ENCODE data around the gene ADAMTSL2.
A peak's percentile ranks its signal among the peaks of the same experiment; 100 is the strongest.

Gene ADAMTSL2

DNA sequence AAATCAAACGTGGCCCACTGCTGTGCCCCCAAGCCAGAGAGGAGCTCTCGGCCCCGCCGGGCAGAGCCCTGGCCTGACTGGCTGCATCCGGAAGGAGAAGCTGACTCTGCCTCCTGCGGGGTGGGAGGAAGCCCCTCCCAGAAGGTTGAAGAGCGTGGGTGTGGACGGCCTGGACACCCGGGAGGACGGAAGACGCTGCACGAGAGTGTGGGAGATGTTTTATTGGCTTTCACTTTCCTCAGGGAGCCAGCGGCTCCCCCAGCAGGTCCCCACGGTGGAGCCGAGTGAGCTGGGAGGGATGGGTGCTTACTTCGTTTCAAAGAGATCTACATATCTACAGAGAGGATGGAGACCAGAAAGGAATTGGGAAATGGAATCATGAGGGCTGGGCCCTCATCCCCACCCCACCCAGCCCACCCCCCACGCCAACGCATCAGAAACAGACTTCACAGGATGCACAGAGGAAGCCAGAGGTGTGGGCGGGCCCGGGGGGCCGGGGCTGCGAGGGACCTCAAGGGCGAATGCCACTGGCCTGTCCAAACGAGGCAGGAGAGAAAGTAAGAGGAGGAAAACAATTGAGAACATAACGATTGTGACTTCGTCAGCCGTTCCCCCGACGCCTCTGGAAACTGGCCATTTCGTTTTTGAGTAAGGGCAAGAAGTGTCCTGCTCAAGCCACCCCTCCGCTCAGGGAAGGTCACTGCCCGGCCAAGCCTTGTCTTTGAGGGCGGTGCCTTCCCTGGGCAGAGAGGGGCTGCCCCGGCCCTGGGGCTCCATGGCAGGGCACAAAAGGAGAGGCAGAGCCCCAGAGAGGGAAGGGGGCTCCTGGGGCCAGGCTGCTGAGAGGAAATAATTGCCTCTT, 42.6 kb downstream of the ADAMTSL2 start:
- DNase-seq, result no peak

DNA sequence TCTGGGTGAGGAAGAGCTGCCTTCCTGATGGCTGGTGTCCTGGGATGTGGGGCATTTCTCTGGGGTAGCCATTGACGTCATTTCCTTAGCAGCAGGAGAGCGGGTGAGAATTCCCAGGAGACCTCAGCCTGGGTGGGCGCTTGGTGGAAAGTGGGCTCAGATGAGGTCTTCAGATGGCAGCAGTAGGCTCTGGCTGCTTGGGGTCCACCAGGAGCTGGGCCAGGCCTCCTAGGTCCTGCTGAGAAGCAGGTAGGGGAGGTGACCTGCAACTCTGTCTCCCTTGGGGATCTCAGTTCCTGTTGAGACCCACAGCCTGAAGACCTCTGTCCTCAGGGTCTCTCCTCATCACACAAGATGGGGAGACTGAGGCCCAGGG, 43.2 kb downstream of the ADAMTSL2 start:
- DNase-seq, result no peak

DNA sequence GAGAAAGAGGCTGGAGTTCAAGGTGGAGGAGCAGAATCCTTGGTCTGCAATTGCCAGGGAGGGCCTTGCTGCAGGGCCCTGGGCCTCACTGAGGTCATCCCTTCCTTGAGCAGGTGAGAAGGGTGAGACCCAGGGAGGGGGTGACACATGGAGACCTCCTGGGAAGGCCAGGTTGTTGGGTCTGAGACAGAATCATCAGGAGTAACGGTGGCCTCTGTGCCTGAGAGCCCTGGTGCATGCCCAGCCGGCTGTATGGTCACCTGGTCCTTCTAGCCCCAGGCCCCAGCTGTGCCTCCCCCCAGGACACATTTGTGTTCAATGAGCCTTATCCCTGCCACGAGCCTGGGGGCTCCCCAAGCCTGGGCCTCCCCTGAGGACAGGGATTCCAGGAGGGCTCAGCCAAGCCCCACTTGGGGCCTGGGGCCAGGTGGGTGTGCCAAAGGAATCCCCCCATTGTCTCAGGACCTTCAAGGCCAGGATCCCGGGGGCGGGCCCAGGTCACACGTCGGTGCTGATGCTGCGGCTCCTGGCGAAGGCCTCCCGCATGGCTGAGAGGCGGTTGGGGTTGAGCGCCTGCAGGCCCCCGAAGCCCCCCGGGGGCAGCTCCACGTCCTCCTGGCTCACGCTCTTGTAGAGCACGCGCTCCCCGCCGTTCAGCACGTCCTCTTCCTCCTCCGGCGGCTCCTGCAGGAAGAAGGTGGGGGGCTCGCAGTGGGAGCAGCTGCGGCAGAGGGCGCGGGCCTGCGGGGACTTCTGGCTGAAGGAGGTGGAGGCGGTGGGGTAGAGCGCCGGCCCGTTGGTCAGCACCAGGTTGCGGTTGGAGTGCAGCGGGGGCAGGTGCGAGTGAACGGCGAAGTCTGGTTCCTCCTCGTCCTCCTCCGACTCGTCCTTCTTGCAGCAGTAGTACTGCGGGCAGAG, 44.3 kb downstream of the ADAMTSL2 start:
- DNase-seq, result no peak

DNA sequence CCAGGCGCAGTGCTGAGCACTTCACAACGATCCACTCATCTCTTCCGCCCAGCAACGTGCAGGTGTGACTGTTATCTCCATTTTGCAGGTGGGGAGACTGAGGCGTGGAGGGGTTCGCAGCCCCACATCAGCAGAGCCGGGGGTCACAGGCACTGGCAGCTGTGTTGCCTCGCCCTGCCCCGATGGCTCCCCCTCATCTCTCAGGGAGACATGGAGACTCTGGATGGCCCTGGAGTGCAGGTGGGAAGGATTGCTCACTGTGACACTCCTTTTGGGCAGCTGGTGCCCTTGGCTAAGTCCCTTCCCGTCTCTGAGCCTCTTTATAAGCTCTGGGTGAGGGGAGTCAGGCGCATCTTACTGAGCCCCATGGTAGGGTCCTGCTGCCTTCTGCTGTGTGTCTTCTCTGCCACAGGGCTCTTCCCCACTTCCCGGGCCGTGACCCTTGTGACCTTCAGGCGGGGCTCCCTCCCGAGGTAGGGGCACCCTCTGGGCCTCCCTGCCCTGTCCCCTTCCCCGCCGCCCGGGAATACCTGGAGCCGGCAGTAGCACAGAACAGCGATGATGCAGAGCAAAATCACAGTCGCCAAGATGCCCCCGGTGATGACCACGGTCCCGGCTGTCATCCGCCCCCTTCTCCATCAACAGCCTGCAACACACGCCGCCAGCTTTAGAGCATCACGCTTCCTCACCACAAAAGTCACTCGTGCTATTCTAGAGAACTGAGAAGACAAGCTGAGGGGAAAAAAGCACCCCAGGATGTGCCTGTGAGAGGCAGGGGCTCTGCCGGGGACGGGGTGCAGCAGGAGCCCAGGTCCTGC, 45.3 kb downstream of the ADAMTSL2 start:
- DNase-seq, result no peak

DNA sequence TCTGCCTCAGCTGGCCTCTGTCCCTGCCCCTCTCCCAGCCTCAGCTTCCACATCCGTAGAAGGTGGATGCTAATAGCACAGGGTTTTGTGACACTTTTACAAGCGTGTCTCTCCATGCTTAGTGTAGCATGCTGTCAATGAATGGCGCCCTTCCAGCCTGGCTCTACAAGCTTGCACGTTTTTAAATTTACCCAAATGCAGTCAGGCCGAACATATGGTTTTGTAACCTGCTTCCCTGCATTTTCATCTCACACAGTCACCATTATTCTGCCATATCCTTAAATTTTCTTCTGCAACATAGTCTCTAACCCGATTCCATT, 45.9 kb downstream of the ADAMTSL2 start:
- DNase-seq, result peak; percentile 31 to 47

DNA sequence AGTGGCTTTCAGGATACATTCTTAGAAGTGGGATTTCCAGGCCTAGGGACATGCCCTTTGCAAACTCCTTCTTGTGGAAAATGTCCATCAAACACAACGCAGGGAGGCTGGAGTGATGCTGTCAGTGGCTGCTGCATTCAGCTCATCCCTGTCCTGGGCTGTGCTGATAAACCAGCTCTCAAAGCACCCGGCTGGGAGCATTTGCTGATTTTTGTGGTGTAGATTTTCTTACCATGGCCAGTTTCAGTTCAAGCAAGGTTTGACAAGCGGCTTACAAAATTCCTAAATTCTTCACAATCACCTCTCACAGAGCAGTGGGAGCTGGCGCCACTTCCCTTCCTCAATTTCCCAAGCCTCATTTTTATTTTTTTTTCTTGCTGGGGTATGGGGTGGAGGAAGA, 46.5 kb downstream of the ADAMTSL2 start:
- DNase-seq, result no peak

DNA sequence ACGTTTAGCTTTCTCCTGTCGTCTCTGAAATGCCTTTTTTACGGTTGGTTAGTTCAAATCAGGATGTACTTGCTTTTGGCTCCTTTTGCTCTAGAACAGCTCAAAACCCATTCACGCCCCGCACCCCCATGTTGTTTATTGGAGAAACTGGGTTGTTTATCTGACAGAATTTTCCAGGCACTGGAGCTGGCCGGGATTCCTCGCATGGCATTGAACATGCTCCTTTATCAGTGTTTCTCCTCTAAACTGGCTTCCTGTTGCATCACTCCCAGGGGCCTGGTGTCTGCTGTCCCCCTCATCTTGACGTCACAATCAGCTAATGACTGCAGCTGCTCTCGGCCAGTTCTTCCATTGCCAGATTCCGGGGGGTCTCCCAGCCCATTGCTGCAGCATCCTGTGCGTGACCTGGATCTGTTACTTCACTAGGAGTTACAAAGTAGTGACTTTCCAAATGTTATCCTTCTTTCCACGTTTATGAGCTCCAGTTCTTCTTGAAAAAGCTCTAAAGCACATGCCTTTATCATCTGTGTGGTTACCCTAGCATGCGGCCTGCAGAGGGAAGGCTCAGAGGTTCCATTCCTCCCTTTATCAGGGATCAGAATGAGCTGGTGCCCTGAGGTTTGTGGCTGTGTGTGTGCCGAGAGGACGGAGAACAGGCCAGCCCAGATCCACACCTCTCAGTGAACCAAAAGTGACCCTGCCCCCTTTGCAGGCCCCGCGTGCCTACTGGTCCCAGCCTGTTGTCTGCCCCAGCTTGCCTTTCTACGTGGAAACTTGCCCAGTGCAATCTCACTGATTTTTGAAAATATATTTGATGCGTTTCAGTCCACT, 47.2 kb downstream of the ADAMTSL2 start:
- no peak for DNase-seq

DNA sequence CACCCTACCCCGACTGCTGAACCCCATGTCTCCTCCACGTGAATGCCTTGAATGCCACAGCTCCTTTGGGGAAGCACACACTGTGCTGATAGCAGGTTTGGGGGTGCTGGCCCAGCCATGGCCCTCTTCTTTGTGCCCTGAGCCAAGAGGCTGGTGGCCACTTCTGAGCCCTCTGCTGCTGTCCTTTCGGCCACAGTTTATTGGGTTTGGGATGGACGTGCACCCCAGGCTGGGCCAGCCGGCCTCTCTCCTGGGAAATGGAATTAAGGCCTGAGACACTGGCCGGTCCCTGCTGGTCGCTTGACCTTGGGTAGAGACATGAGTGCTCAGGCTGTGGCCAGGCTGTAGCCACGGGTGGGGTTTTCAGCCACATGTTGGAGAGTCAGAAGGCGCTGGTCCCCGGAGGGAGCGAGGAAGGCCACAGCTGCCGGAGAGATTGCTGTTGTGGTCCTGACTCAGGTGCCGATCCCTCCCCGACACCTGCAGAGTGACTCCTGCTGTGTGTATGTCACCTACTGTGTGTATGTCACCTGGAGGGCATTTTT, 48.1 kb downstream of the ADAMTSL2 start:
- DNase-seq, result peak in 1 of 2 experiments; percentile 17

DNA sequence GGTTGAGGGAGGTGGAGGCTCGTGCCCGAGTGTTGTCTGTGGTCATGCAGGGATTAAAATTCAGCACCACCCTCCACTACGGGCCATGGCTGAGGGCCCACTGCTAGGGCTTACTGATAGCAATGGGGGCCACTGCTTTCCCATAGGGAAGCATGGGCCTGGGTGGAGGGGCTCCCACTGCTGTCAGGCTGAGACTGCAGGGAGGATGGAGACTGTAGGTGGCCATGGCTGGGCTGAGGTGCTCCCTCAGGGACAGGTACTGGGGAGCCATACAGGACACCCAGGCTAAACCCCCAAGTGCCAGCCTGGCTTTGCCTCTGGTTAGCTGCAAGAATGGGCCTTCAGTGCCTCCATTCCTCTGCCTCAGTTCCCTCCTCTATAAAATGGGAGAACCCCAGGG, 48.6 kb downstream of the ADAMTSL2 start:
- no peak for DNase-seq

DNA sequence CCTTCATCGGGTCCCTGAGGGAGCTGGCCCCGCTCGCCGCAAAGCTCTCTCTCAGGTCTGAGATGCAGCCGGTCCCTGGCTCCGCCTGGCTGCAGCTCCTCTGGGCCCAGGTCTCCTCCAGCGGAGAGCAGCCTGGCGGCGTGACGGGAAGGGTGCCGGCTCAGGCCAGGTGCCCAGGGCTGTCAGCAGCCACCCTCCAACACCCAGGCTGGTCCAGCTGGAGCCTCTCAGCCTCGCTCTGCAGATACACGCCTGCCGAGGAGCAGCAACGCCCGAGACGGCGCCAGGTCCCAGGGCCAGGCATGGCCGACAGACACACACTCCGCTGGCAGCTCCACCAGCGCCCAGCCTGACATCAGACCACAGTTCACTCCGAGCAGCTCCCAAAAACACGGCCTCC, 49.1 kb downstream of the ADAMTSL2 start:
- peak in 1 of 2 experiments; percentile 37 for DNase-seq

DNA sequence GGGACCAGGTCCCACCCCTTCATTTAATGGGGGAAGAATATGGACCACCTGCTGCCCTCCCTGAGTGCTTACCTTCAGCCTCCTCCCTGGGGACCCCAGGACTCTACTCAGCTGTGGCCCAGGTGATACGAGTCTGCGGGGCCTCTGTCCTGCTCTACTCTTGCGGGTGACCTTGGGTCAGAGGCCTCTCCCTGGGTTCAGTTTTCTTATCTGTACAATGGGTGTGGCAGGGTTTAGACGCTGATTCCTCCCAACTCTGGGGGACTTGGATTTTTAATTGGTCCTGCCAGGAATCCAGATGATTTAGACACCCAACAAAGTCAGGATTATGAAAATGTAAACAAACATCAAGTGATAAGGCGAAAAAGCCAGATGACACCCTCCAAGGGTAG, 49.7 kb downstream of the ADAMTSL2 start:
- DNase-seq, result no peak

DNA sequence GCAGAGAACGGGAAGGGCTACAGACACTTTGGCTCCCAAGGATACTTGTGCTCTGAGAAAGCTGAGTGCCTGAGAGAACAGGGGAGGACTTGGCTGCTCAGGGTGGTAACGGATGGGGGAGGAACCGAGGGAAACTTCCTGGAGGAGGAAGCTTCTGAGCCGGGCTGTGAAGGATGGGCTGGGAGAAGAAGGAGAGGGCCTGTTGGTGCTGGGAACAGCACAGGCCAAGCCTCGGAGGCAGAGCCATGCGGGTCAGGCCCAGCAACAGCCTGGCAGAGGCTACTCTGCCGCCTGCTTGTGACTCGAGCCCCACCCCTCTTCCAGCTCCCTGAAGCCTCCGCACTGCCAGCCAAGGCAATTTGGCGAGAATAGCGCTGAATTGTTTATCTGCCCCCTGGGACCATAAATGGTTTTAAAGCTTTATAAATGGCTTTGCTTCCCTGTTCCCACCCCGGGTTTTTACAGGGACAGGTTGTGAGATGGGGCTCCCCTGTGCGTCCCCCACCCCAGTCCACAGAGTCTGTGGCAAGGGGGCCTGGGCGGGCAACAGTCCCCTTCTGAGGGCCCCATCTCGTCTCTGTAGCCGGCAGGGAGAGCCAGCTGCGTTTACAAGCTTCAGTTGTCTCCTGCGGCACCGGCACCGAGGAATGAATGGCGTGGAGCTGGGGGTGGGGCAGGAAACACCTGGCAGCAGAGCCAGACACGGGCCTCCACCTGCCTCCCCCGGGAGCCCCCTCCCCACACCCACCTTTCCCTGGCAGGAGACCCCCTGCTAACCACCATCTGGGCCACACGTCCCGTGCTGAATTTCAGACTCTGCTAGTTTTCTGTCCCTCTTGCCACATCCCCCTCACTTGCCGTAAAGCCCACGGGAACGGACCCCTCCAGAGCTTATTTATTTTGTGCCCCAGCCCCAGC, 50.3 kb downstream of the ADAMTSL2 start:
- DNase-seq, result peak; percentile 94 to 97

DNA sequence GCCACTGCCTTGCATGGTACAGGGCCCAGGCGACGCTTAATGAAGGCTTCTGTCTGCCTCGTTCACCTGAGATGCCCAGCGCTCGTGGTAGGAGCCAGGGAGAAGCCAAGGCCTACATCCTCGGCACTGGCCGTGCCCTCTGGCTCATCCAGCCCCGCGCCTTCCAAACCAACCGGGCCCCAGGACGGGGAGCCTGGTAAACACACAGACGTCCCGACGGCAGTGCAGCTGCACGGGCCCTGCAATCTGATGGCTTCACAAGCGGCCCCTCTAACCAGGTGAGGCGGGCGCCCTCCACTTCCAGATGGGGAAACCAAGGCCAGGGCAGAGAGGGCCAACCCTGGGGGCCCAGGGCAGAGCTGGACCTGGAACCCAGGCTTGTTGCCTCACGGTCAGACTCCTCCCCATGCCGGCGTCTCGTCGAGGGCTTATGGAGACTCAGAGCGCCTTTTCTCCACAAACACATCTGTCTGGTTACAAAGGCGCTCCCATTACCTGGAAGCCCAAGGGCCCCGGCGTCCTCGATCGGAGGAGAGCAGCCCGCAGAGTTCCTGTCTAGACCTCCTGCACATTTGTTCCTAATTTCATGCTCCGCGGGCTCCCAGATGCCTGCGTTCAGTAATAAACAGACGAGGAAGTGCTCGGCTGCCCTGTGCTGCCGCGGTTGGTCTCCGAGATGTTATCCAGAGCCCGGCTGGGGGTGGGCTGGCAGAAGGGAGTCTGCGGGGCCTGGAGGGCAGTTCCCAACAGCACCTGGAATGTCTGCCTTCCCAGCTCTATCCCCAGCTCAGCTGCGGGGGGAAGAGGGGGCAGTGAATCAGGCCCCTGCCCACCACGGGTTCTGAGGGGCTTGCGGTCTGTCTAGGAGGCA, 51.2 kb downstream of the ADAMTSL2 start:
- DNase-seq, result peak; percentile 47 to 67

DNA sequence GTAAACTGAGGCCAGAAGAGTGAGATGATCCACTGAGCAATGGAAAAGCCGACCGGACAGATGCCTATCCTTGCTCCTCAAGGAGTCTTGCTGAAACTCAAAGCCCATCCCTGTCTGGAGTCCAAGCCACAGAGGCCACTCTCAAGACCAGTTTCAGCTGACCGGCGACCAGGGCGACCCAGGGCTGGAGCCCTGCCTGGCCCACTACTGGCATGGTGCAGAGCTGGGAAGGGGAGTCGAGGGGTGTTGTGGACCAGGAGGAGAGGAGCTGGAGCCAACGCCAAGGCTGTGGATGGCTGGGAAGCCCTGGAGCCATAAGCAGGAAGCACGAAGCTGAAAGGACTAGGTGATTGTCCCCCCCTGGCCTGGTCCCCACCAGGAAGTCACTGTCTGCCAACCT, 52.5 kb downstream of the ADAMTSL2 start:
- DNase-seq, result no peak

DNA sequence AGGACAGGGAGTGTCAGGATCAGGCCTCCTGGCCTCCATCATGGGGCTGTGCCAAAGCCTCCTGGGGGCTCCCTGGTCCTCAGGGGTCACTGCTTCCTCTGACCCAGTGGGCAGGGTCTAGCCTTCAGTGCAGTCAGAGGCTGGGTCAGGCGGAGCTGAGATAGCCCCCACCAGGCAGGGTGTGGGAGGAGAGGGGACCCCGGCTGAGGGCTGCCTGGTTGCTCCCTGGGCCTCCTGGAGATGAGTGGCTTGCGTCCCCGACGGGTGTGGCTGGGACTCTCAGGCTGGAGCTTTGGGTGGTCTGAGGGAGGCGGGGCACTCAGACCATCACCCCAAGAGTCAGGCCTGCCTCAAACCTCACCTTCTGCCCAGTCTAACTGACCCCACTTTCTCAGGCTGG, 53.0 kb downstream of the ADAMTSL2 start:
- DNase-seq, result no peak

DNA sequence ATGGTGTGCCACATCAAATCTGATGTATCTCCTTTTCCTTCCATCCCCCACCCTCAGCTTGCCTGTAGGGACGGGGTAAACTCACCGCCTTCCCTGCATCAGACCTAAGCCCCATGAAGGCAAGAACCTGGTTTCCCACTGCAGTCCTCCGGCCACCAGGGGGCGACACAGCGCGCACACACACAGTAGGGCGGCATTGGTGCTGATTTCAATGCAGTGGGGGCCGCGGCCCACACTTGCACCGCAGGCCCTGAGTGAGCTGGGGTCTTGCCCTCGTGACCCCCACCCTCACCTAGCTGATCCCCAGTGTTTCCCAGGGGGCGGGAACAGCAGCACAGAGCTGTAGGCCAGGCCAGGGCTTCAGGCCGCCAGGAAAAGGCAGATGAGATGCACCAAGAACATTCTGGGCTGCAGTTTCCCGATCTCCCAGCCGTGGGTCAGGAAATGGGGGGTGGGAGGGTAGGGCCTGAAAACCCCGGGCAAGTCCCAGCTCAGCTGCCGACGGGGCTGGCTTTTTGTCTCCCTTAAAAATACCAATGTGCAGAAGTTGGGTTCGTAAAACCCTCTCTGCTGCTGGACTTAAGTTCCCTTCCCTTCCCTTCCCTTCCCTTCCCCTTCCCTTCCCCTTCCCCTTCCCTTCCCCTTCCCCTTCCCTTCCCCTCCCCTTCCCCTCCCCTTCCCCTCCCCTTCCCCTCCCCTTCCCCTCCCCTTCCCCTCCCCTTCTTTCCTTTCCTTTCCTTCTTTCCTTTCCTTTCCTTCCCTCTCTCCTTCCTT, 55.1 kb downstream of the ADAMTSL2 start:
- DNase-seq, result no peak

DNA sequence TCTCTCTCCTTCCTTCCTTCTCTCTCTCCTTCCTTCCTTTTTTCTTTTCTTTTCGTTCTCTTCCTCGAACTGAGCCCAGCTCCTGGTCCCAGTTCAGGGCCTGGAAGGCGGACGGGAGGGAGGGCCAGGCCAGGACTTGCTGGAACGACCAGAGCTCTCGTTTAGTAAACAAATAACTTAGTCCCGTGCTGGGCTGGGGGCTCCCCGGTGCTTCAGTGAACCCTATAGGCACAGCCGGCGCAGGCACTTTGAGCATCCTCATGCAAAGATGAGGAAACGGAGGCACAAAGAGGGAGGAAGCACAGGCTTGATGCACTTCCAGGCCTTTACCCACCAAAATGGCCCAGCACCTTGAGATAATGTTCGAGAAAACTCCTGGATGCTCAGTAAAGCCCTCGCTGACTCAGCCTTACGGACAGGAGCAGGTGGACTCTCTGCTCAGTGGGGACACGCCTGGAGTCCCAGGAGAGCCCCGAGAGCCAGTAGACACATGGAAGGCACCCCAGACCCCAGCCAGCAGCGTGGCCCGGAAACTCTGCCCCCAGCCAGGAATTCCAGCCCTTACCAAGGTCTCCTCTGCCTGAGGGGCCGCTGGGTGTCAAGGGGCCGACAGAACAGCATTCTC, 55.8 kb downstream of the ADAMTSL2 start:
- DNase-seq, result no peak

DNA sequence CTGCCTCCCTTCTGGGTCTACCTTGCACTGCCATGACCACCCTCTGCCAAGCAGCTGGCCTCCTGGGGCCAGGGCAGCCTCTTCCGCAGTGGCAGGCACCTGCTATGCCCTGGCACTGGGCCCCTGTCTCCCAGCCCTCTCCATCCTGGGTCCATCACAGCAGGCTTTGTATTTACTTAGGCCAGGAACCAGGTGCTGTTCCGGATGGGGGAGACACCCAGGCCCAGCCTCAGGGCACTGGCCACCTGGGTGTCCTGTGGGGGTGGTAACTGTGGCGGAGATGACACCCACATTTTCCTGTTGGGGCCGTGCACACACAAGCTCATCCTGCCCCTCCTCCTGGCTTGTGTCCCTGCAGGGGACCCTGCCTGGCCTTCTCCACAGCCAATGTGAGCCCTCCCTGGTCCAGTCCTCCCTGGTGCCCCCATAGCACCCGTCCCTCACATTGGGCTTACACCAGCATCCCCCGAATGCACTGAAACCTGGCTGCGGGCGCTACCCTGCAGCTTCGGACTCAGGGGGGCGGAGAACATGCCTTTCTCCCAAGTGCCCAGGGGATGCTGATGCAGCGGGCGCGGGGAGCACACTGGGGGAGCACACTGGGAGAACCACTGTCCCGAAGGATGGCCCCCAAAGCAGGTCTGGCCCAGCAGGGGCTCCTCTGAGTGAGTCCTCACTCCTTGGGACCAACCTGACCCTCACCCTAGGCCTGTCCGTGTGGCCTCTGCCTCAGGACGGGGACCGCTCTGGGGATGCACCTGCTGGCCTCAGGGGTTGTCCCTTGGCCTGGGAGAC, 56.8 kb downstream of the ADAMTSL2 start:
- peak; percentile 82 to 94 for DNase-seq
